Liver (tissue), 9 donors: Measurements from ENCODE around the gene ELK3. TPM values are rescaled to one million over a fixed set of nuclear protein-coding genes. Genes with fewer than 3 reads are reported as not detected.

Experiments used
- DNase-seq: peaks from one replicate; pipeline ENCODE4 v3.0.0-alpha.2; 2017; ENCODE audit warnings: low spot score
- H3K27ac ChIP-seq, 2 donors: one replicate each; pipeline ENCODE4 v1.7.0; 2013; ENCODE audit warnings: inconsistent platforms in 2 of 2, low read length in 2 of 2, control low read depth in 1 of 2, low read depth in 1 of 2, mild to moderate bottlenecking in 1 of 2
- H3K27me3 ChIP-seq, 4 donors: one replicate each; pipeline versions ENCODE4 v1.6.1 to v1.7.0; 2013; ENCODE audit warnings: low read length in 3 of 4, inconsistent platforms in 1 of 4, mild to moderate bottlenecking in 1 of 4, moderate library complexity in 1 of 4; ENCODE audit not compliant: control insufficient read depth in 4 of 4, insufficient read depth in 4 of 4
- H3K36me3 ChIP-seq, 4 donors: one replicate each; pipeline versions ENCODE4 v1.6.1 to v1.7.0; 2013; ENCODE audit warnings: low read length in 3 of 4, mild to moderate bottlenecking in 3 of 4, low read depth in 1 of 4, moderate library complexity in 1 of 4; ENCODE audit not compliant: control insufficient read depth in 4 of 4, insufficient read depth in 3 of 4
- H3K4me1 ChIP-seq, 4 donors: one replicate each; pipeline versions ENCODE4 v1.6.1 to v1.7.0; 2013; ENCODE audit warnings: low read length in 3 of 4, mild to moderate bottlenecking in 3 of 4, moderate library complexity in 1 of 4; ENCODE audit not compliant: control insufficient read depth in 4 of 4, insufficient read depth in 4 of 4
- H3K4me3 ChIP-seq, 3 donors: one replicate each; pipeline versions ENCODE4 v1.6.1 to v1.7.0; 2013; ENCODE audit warnings: low read length in 3 of 3, control low read depth in 1 of 3, low read depth in 1 of 3, mild to moderate bottlenecking in 1 of 3
- H3K9ac ChIP-seq, 2 donors: one replicate each; pipeline ENCODE4 v1.7.0; 2013; ENCODE audit warnings: low read length in 2 of 2, mild to moderate bottlenecking in 2 of 2, moderate library complexity in 2 of 2, control low read depth in 1 of 2, low read depth in 1 of 2
- H3K9me3 ChIP-seq, 4 donors: one replicate each; pipeline versions ENCODE4 v1.6.1 to v1.7.0; 2013; ENCODE audit warnings: low read length in 3 of 4; ENCODE audit not compliant: control insufficient read depth in 4 of 4
- HNF4G ChIP-seq: IDR thresholded peaks from 2 replicates; pipeline ENCODE4 v1.6.1; 2016; ENCODE audit warnings: antibody characterized with exemption
- MAX ChIP-seq: IDR thresholded peaks from 2 replicates; pipeline ENCODE4 v1.6.1; 2016; ENCODE audit warnings: antibody characterized with exemption
- NR2F2 ChIP-seq: IDR thresholded peaks from 2 replicates; pipeline ENCODE4 v1.6.1; 2016; ENCODE audit warnings: antibody characterized with exemption
- RAD21 ChIP-seq, 2 donors: IDR thresholded peaks; 2 replicates each; pipeline ENCODE4 v1.6.1; 2016; ENCODE audit warnings: antibody characterized with exemption in 2 of 2, mild to moderate bottlenecking in 2 of 2
- SP1 ChIP-seq: IDR thresholded peaks from 2 replicates; pipeline ENCODE4 v1.6.1; 2018; ENCODE audit warnings: antibody characterized with exemption, mild to moderate bottlenecking
- YY1 ChIP-seq: IDR thresholded peaks from 2 replicates; pipeline ENCODE4 v1.6.1; 2016; ENCODE audit warnings: antibody characterized with exemption, mild to moderate bottlenecking
- ZBTB33 ChIP-seq: IDR thresholded peaks from 2 replicates; pipeline ENCODE4 v1.6.1; 2016; ENCODE audit warnings: antibody characterized with exemption
- WGBS: extraction: QIAGEN DNeasy Blood & Tissue Kit; methylation state at CpG from one replicate; pipeline ENCODE4 v1.1.7; 2013; 5-methylcytosine and 5-hydroxymethylcytosine counted together
- polyA plus RNA-seq, 2 donors: library from polyadenylated mRNA; stranded (reverse) in 1 of 2; unstranded in 1 of 2; fragments of 200-250 nt in 1 of 2; fragments of >200 nt in 1 of 2; fragmentation: Nextera tagmentation in 1 of 2; extraction: Ambion mirVana in 1 of 2; gene quantifications; one replicate each; pipeline versions ENCODE4 v1.2.1 to v1.2.3, GENCODE V29; 2013 to 2015
- total RNA-seq, 2 donors: library from RNA; depleted of rRNA; stranded (reverse); fragments of >200 nt; gene quantifications; one replicate each; pipeline ENCODE4 v1.2.3, GENCODE V29; 2014
- TF ChIP-seq, protein P1 (sequence below): IDR thresholded peaks from 2 replicates; pipeline ENCODE4 v1.6.1; 2016; ENCODE audit warnings: antibody characterized with exemption, mild to moderate bottlenecking
- donor health status: healthy.
- donor health status: healthy.
- donor health status: healthy.
- donor health status: healthy.
- donor health status: healthy.

The ELK3 gene
- total and polyA plus RNA-seq, 4 donors, result 3.7 to 5.2 (median 4.5) TPM

DNA sequence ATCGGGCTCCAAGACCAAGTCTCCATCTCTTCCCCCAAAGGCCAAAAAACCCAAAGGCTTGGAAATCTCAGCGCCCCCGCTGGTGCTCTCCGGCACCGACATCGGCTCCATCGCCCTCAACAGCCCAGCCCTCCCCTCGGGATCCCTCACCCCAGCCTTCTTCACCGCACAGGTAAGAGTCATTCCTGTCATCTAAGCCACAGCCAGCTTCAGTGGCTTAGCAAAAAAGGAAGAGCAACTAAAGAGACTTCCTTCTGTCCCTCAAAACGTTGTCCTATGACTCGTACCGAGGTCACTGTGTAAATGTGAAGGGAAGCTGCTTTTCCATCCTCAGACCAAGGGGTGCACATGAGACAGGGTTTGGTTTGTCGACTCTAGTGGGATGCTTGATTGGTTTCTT, 53.4 kb downstream of the ELK3 start:
- peaks cover 0 to 3% (median 2%) of the 10 kb centered on the region in 4 donors for H3K4me1 ChIP-seq
- no peak overlapping the region for H3K4me3 ChIP-seq
- no peak overlapping the region for H3K9ac ChIP-seq
- no peaks in the 10 kb centered on the region for H3K27me3 ChIP-seq
- H3K36me3 ChIP-seq, result peaks cover 0 to 6% (median 3%) of the 10 kb centered on the region in 4 donors
- no peak for DNase-seq
- no peak overlapping the region for H3K27ac ChIP-seq
- TF ChIP-seq MAX (no peak), HNF4G (no peak), SP1 (no peak), YY1 (no peak), NR2F2 (no peak), ZBTB33 (no peak)
- no peaks in the 10 kb centered on the region for H3K9me3 ChIP-seq
- WGBS, result 92% methylated on average over 13 of the region's 13 CpGs

DNA sequence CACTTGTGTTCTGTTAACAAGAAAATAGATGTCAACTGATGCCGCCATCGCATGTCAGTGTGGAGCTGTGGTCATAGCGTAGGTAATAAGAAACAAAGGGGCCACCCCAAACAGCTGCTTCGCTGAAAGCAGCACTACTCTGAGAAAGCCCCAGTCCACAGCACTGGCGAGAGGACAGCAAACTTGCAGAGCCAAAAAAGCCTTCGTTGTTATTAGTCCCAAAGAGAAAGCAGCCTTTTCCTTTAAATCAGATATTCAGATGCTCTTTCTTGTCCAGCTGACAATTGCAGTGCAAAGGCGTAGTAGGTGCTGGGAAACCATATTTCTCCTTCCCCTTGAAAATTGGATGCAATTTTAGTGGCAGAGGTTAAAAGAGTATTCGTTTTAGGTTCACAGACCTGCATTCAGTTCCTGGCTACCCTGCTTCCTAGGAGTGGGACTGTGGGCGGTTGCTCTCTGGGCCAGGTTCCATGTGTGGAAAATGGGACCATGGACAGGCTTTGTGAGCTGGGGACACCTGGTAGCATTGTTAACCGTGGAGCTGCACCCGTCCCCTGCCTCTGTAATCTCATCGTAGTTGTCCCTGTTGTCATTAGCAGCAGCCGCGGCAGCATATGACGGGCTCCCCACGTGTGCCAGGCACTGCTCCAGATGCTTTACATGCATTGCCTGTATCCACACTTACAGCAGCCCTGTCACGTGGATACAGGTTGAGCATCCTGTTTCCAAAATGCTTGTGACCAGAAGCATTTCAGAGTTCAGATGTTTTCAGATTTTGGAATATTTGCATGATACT, 54.2 kb downstream of the ELK3 start:
- WGBS, result 93% methylated on average over 17 of the region's 17 CpGs
- DNase-seq, result no peak
- Histone ChIP-seq H3K27ac (no peak overlapping the region), H3K27me3 (no peaks in the 10 kb centered on the region), H3K9me3 (no peaks in the 10 kb centered on the region), H3K36me3 (peaks cover 0 to 6% (median 3%) of the 10 kb centered on the region in 4 donors), H3K4me3 (no peak overlapping the region), H3K4me1 (peaks cover 0 to 1% (median 0%) of the 10 kb centered on the region in 4 donors), H3K9ac (no peak overlapping the region)
- TF ChIP-seq MAX (no peak), YY1 (no peak), RAD21 (IDR thresholded peaks at IDR 0.05) (no peak)
- TF ChIP-seq, protein P1, sequence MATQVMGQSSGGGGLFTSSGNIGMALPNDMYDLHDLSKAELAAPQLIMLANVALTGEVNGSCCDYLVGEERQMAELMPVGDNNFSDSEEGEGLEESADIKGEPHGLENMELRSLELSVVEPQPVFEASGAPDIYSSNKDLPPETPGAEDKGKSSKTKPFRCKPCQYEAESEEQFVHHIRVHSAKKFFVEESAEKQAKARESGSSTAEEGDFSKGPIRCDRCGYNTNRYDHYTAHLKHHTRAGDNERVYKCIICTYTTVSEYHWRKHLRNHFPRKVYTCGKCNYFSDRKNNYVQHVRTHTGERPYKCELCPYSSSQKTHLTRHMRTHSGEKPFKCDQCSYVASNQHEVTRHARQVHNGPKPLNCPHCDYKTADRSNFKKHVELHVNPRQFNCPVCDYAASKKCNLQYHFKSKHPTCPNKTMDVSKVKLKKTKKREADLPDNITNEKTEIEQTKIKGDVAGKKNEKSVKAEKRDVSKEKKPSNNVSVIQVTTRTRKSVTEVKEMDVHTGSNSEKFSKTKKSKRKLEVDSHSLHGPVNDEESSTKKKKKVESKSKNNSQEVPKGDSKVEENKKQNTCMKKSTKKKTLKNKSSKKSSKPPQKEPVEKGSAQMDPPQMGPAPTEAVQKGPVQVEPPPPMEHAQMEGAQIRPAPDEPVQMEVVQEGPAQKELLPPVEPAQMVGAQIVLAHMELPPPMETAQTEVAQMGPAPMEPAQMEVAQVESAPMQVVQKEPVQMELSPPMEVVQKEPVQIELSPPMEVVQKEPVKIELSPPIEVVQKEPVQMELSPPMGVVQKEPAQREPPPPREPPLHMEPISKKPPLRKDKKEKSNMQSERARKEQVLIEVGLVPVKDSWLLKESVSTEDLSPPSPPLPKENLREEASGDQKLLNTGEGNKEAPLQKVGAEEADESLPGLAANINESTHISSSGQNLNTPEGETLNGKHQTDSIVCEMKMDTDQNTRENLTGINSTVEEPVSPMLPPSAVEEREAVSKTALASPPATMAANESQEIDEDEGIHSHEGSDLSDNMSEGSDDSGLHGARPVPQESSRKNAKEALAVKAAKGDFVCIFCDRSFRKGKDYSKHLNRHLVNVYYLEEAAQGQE, result no peak
